ENCODE data around the gene CHAC1. TPM values are rescaled to one million over a fixed set of nuclear protein-coding genes. Genes with fewer than 3 reads are reported as not detected.
A peak's percentile ranks its signal among the peaks of the same experiment; 100 is the strongest.

Gene CHAC1
- total RNA-seq, 1 donor from 2014 or later: 77.6 TPM

DNA sequence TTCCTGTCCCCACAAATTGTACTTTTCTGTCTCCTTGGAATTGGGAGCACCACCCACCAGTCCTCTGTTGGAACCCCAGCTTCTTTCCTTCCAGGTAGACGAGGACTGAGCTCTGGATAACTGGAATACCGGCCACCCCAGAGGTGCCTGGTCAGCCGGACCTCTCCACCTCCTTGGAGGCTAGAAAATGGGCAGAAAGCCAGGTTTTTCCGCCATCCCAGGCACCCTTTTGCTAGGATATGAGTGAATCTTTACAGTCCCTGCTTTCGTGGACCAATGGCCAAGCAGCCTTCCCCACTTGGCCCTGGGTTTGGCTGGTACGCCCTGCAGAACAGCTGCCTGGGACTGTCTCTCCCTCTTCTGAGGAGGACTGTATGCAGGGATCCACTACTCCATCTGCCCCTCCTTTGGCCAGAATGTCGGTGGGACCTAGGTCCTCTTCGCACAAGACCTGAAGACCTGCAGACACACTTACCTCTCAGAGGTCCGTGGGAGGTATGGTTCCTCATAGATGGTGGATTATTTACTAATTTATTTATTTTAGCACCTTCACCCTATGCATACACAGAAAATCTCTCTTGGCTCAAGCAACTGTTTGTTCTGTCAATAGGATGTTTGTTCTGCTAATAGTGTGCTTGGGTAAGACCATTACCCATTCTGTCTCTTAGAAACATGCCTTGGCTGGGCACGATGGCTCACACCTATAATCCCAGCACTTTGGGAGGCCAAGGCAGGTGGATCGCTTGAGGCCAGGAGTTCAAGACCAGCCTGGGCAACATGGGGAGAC, 8.6 kb upstream of the CHAC1 start:
- DNase-seq (ENCODE audit: low spot score): no peak
- H3K4me1 Mint-ChIP-seq (ENCODE audit: low read depth): peaks cover 21% of the 10 kb centered on the region

DNA sequence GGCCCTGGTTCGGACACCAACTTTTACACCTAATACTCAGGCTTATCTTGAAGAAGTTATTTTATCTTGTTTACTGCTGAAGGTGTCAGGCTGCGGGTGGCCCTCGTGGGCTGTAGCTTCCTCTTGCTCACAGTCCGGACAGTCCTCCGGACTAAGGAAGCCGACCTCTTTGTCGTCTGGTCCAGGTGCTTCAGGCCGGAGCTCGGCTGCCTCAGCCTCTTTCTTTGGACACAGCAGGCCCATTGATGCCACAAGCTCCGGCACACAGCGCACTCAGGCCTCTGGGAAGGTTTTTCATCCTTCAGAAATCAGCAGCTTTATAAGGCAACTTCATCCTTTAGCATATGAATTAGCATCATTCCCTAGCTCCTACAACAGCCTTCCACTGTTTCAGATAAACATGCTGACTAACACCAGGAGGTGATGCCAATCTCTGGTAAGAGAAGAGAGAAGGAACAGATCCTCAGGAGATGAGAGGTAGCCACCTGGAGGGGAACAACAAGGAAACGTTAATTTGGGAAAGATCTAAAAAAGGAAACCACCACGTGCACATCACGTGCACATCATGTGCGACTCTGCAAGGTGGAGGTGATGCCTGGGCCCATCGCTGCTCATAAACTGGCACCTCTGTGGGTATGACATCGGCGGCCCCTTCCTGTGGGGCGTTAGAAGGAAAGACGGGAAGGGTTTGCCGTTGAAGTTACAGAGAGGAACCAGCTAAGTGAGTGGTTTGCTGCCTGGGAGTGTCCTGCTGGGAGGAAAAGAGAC, 4.4 kb upstream of the CHAC1 start:
- TF ChIP-seq, protein P1, sequence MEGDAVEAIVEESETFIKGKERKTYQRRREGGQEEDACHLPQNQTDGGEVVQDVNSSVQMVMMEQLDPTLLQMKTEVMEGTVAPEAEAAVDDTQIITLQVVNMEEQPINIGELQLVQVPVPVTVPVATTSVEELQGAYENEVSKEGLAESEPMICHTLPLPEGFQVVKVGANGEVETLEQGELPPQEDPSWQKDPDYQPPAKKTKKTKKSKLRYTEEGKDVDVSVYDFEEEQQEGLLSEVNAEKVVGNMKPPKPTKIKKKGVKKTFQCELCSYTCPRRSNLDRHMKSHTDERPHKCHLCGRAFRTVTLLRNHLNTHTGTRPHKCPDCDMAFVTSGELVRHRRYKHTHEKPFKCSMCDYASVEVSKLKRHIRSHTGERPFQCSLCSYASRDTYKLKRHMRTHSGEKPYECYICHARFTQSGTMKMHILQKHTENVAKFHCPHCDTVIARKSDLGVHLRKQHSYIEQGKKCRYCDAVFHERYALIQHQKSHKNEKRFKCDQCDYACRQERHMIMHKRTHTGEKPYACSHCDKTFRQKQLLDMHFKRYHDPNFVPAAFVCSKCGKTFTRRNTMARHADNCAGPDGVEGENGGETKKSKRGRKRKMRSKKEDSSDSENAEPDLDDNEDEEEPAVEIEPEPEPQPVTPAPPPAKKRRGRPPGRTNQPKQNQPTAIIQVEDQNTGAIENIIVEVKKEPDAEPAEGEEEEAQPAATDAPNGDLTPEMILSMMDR (IDR thresholded peaks at IDR 0.05): no peak
- Mint-ChIP-seq H3K4me3 (ENCODE audit: unreplicated experiment) (no peak overlapping the region), H3K4me1 (ENCODE audit: low read depth) (peaks cover 14% of the 10 kb centered on the region), H3K36me3 (ENCODE audit: low read depth) (peaks cover 2% of the 10 kb centered on the region), H3K27me3 (ENCODE audit: low read depth) (no peaks in the 10 kb centered on the region), H3K27ac (ENCODE audit: unreplicated experiment) (no peak overlapping the region), H3K9me3 (ENCODE audit: low read depth) (no peaks in the 10 kb centered on the region)
- DNase-seq (ENCODE audit: low spot score): no peak

More for the DNA sequence above, 8.6 kb upstream of the CHAC1 start:
- Mint-ChIP-seq H3K27ac (ENCODE audit: unreplicated experiment) (no peak overlapping the region), H3K27me3 (ENCODE audit: low read depth) (no peaks in the 10 kb centered on the region), H3K9me3 (ENCODE audit: low read depth) (no peaks in the 10 kb centered on the region), H3K4me3 (ENCODE audit: unreplicated experiment) (no peak overlapping the region), H3K36me3 (ENCODE audit: low read depth) (no peaks in the 10 kb centered on the region)
- TF ChIP-seq, protein P1 (IDR thresholded peaks at IDR 0.05): no peak

DNA sequence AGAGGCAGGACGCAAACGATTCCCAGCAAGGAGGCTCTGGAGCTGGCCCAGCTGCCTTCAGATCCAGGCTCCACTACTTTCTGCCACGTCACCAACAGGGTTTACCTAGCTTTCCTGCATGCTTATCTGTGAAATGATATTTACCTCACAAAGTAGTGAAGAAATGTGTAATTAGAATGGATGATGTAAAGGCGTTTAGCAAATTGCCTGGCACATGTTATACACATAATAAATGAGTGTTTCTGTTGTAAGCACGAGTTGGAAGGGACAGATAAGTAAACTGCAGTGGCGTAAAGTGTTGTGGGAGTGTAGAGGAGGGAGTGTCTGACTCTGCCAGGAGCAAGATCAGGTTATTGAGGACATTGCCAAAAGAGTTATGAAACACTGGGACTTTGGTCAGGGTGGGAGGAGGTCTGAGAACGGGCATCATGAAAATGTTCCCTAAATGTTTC, 3.5 kb upstream of the CHAC1 start:
- Mint-ChIP-seq H3K4me3 (ENCODE audit: unreplicated experiment) (no peak overlapping the region), H3K27ac (ENCODE audit: unreplicated experiment) (no peak overlapping the region), H3K4me1 (ENCODE audit: low read depth) (peaks cover 23% of the 10 kb centered on the region), H3K27me3 (ENCODE audit: low read depth) (no peaks in the 10 kb centered on the region), H3K9me3 (ENCODE audit: low read depth) (no peaks in the 10 kb centered on the region), H3K36me3 (ENCODE audit: low read depth) (peaks cover 8% of the 10 kb centered on the region)
- TF ChIP-seq, protein P1 (IDR thresholded peaks at IDR 0.05): no peak
- DNase-seq (ENCODE audit: low spot score): no peak

DNA sequence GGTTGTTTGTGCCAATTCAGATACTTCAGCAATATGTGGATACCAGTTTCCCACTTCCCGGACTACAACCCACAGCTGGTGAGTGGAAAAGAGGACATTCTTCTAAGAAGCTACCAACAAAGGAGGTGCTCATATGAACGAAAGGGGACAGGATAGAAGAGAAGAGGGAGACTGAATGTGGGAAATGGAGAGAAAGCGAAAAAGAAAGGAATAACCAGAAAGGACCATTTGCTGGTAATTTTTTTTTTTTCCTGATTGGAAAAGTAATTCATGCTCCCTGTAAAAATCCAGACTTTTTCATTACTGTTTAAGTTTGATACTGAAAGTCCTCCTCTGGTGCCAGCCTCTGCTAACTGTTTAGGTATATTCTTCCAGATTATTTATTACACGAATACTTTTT, 1.5 kb upstream of the CHAC1 start:
- no peaks in the 10 kb centered on the region for H3K9me3 Mint-ChIP-seq (ENCODE audit: low read depth)
- H3K27me3 Mint-ChIP-seq (ENCODE audit: low read depth): no peaks in the 10 kb centered on the region
- peaks cover 14% of the 10 kb centered on the region for H3K36me3 Mint-ChIP-seq (ENCODE audit: low read depth)
- no peak for DNase-seq (ENCODE audit: low spot score)
- H3K4me1 Mint-ChIP-seq (ENCODE audit: low read depth): peaks cover 41% of the 10 kb centered on the region
- peak overlapping the region; percentile 97 for H3K27ac Mint-ChIP-seq (ENCODE audit: unreplicated experiment)
- H3K4me3 Mint-ChIP-seq (ENCODE audit: unreplicated experiment): peak overlapping the region; percentile 93
- TF ChIP-seq, protein P1 (IDR thresholded peaks at IDR 0.05): no peak

DNA sequence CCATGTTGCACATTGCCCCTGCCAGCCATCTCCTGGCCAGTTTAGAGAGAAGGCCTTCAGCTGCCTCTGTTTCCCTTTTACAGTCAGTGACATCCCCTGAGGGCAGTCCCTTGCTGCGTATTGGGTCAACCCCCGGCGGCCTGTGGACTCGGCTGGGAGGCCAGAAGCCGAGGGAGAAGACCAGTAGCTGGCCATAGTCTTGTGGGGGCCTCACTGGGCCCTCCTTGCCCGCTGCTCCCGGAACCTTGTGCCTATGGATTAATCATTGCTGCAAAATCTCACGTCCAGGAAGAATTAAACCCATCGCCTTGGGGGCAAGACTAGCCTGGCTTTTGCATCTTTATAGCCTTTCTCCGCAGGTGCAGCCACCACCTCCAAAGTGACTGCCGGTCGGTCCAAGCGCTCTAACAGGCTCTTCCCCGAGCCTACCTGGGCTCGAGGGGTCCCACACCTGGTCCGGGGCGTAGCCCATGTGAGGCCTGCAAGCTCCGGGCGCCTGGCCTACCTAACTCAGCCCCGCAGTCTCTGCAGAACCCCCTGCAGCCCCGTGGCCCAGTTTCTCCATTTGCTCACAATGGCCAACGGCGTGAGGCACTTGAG, 870 bp upstream of the CHAC1 start:
- H3K27ac Mint-ChIP-seq (ENCODE audit: unreplicated experiment): peak overlapping the region; percentile 97
- H3K4me3 Mint-ChIP-seq (ENCODE audit: unreplicated experiment): peak overlapping the region; percentile 93
- TF ChIP-seq, protein P1 (IDR thresholded peaks at IDR 0.05): no peak
- DNase-seq (ENCODE audit: low spot score): no peak
- H3K9me3 Mint-ChIP-seq (ENCODE audit: low read depth): no peaks in the 10 kb centered on the region
- no peaks in the 10 kb centered on the region for H3K27me3 Mint-ChIP-seq (ENCODE audit: low read depth)
- H3K36me3 Mint-ChIP-seq (ENCODE audit: low read depth): peaks cover 14% of the 10 kb centered on the region
- H3K4me1 Mint-ChIP-seq (ENCODE audit: low read depth): peaks cover 46% of the 10 kb centered on the region
